ENCODE data around the gene VCAM1.

Gene VCAM1

DNA sequence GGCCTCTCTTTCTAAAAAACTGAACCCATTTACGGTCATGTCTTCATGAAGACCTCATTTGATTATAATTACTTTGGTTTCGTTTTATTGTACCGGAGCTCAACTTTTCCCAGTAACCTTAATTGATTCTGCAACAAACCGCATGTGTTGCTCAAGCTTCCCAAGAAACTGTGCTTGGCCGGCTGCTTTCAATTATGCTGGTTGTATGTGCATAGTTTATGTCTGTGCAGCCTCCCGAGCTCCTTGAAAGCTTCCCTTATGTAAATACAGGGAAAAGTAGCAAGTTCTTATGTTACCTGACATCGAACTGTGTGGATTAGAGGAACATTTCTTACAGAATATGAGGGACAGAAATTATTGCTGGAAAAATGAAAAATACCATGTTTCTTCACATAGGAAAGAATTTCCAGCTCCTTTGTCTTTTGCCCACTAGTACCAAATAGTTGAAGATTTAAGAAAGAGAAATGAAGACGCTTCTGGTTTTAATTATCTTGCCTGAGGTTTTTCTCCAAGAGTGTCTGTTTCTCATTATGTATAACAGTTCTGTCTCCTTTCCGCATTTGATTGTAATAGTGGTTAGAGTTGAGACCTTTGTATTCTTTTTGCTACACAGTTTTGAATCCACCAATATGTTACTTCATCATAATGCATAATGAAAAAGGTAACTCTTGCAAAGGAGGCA is 2.1 kb downstream of the VCAM1 start:
- Histone ChIP-seq H3K9ac (ENCODE audit: low read length) (no peak overlapping the region), H4K20me1 (ENCODE audit: insufficient read depth, low read length) (no peaks in the 10 kb centered on the region), H2AFZ (ENCODE audit: low read length) (no peak overlapping the region), H3K9me3 (replicated peaks; ENCODE audit: insufficient read depth, low read length) (no peaks in the 10 kb centered on the region), H3K36me3 (replicated peaks; ENCODE audit: insufficient read depth, low read length) (no peaks in the 10 kb centered on the region), H3K9me2 (replicated peaks; ENCODE audit: insufficient read depth, low read length) (no peaks in the 10 kb centered on the region), H3K27ac (ENCODE audit: low read length) (no peak overlapping the region), H3K4me3 (ENCODE audit: low read length) (no peak overlapping the region), H3K27me3 (replicated peaks; ENCODE audit: insufficient read depth, low read length) (no peaks in the 10 kb centered on the region), H3K4me1 (ENCODE audit: low read length) (no peaks in the 10 kb centered on the region), H3K79me2 (ENCODE audit: low read length) (no peaks in the 10 kb centered on the region), H3K4me2 (ENCODE audit: low read depth, low read length) (no peak overlapping the region), H3F3A (ENCODE audit: insufficient read depth, low read length) (no peaks in the 10 kb centered on the region)
- TF ChIP-seq, protein P1, sequence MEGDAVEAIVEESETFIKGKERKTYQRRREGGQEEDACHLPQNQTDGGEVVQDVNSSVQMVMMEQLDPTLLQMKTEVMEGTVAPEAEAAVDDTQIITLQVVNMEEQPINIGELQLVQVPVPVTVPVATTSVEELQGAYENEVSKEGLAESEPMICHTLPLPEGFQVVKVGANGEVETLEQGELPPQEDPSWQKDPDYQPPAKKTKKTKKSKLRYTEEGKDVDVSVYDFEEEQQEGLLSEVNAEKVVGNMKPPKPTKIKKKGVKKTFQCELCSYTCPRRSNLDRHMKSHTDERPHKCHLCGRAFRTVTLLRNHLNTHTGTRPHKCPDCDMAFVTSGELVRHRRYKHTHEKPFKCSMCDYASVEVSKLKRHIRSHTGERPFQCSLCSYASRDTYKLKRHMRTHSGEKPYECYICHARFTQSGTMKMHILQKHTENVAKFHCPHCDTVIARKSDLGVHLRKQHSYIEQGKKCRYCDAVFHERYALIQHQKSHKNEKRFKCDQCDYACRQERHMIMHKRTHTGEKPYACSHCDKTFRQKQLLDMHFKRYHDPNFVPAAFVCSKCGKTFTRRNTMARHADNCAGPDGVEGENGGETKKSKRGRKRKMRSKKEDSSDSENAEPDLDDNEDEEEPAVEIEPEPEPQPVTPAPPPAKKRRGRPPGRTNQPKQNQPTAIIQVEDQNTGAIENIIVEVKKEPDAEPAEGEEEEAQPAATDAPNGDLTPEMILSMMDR (IDR thresholded peaks at IDR 0.05; ENCODE audit: low read length) = no peak
- TF ChIP-seq EZH2phosphoT487 (IDR thresholded peaks at IDR 0.05; ENCODE audit: low read length) = no peak
- TF ChIP-seq EZH2 (optimal IDR thresholded peaks at IDR 0.05; ENCODE audit: low read depth, low read length) = no peak
- DNase-seq = no peak

DNA sequence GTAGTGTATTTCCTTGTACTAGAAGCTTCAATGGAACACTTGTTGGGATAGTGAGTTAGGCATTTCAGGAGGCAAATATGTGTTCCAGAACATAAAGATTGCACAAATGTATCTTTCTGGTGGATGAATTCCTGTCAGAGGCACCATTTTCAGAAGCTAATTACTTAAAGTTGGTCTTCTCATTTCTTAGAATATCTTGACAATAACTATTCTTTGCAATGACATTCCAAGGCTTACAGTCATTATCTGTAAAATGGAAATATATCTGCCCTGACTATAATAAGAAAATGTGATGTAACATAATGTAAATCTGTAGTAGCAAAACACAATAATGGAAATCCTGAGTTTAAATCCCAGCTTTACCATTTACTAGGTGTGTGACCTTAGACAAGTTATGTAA is 2.7 kb downstream of the VCAM1 start:
- DNase-seq = no peak
- TF ChIP-seq EZH2phosphoT487 (IDR thresholded peaks at IDR 0.05; ENCODE audit: low read length) = no peak
- no peak for TF ChIP-seq EZH2 (optimal IDR thresholded peaks at IDR 0.05; ENCODE audit: low read depth, low read length)
- TF ChIP-seq, protein P1 (IDR thresholded peaks at IDR 0.05; ENCODE audit: low read length) = no peak
- Histone ChIP-seq H3K4me2 (ENCODE audit: low read depth, low read length) (no peak overlapping the region), H3K36me3 (replicated peaks; ENCODE audit: insufficient read depth, low read length) (no peaks in the 10 kb centered on the region), H3K9ac (ENCODE audit: low read length) (no peak overlapping the region), H3K27ac (ENCODE audit: low read length) (no peak overlapping the region), H2AFZ (ENCODE audit: low read length) (no peak overlapping the region), H3K9me2 (replicated peaks; ENCODE audit: insufficient read depth, low read length) (no peaks in the 10 kb centered on the region), H3K4me1 (ENCODE audit: low read length) (no peaks in the 10 kb centered on the region), H3K4me3 (ENCODE audit: low read length) (no peak overlapping the region), H3K27me3 (replicated peaks; ENCODE audit: insufficient read depth, low read length) (no peaks in the 10 kb centered on the region), H3K9me3 (replicated peaks; ENCODE audit: insufficient read depth, low read length) (no peaks in the 10 kb centered on the region), H4K20me1 (ENCODE audit: insufficient read depth, low read length) (no peaks in the 10 kb centered on the region), H3K79me2 (ENCODE audit: low read length) (no peaks in the 10 kb centered on the region), H3F3A (ENCODE audit: insufficient read depth, low read length) (no peaks in the 10 kb centered on the region)

DNA sequence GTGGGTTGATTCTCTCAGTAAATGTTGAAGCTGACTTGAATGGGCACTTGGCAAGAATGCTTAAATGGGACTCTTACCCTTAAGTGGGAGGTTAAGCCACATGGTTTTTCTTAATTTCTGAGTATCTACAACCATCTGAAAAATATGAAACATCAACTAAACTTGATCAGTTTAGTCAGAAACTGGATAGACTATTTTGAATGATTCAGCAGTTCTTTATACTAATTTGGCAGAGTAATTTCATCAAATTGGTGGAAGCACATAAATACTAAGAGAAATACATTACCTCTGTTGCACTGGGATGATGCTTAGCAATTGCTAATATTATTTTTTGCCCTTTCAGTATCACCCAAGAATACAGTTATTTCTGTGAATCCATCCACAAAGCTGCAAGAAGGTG is 4.7 kb downstream of the VCAM1 start:
- Histone ChIP-seq H3K4me1 (ENCODE audit: low read length) (no peaks in the 10 kb centered on the region), H3K27ac (ENCODE audit: low read length) (no peak overlapping the region), H3K9ac (ENCODE audit: low read length) (no peak overlapping the region), H3K27me3 (replicated peaks; ENCODE audit: insufficient read depth, low read length) (no peaks in the 10 kb centered on the region), H3K4me2 (ENCODE audit: low read depth, low read length) (no peak overlapping the region), H4K20me1 (ENCODE audit: insufficient read depth, low read length) (no peaks in the 10 kb centered on the region), H2AFZ (ENCODE audit: low read length) (no peak overlapping the region), H3K36me3 (replicated peaks; ENCODE audit: insufficient read depth, low read length) (no peaks in the 10 kb centered on the region), H3K4me3 (ENCODE audit: low read length) (no peak overlapping the region), H3K9me2 (replicated peaks; ENCODE audit: insufficient read depth, low read length) (no peaks in the 10 kb centered on the region), H3K79me2 (ENCODE audit: low read length) (no peaks in the 10 kb centered on the region), H3F3A (ENCODE audit: insufficient read depth, low read length) (no peaks in the 10 kb centered on the region), H3K9me3 (replicated peaks; ENCODE audit: insufficient read depth, low read length) (no peaks in the 10 kb centered on the region)
- TF ChIP-seq, protein P1 (IDR thresholded peaks at IDR 0.05; ENCODE audit: low read length) = no peak
- TF ChIP-seq EZH2 (optimal IDR thresholded peaks at IDR 0.05; ENCODE audit: low read depth, low read length) = no peak
- no peak for TF ChIP-seq EZH2phosphoT487 (IDR thresholded peaks at IDR 0.05; ENCODE audit: low read length)
- DNase-seq = no peak

All from MM.1S (cell line).